ENCODE data around the gene CREB1.

DNA sequence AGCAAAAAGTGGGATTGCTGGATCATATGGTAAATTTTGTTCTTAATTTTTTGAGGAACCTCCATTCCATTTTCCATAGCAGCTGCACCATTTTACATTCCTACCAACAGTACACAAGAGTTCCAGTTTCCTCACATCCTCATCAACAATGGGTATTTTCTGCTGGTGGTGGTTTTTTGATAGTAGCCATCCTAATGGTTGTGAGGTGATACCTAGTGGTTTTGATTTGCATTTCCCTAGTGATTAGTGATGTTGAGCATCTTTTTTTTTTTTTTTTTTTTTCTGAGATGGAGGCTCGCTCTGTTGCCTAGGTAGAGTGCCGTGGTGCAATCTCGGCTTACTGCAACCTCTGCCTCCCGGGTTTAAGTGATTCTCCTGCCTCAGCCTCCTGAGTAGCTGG, 65.0 kb downstream of the CREB1 start:
- TF ChIP-seq ZNF561 (tag by site-specific recombination; IDR thresholded peaks at IDR 0.05; ENCODE audit: borderline replicate concordance) (no peak), CTCF (tag by site-specific recombination; IDR thresholded peaks at IDR 0.05) (no peak), ZNF24 (tag by site-specific recombination; IDR thresholded peaks at IDR 0.05) (no peak), ZNF510 (tag by site-specific recombination; IDR thresholded peaks at IDR 0.05; ENCODE audit: insufficient replicate concordance) (no peak), ZNF274 (IDR thresholded peaks at IDR 0.05; ENCODE audit: low read length) (no peak), ZNF274 (tag by site-specific recombination; IDR thresholded peaks at IDR 0.05; ENCODE audit: borderline replicate concordance) (no peak), ZNF837 (tag by site-specific recombination; IDR thresholded peaks at IDR 0.05) (no peak), ZBTB8A (tag by site-specific recombination; IDR thresholded peaks at IDR 0.05) (no peak), ZNF549 (tag by site-specific recombination; IDR thresholded peaks at IDR 0.05) (no peak), ZNF660 (tag by site-specific recombination; IDR thresholded peaks at IDR 0.05) (no peak), ZNF324 (tag by site-specific recombination; IDR thresholded peaks at IDR 0.05) (no peak), FEZF1 (tag by site-specific recombination; IDR thresholded peaks at IDR 0.05) (no peak), MEIS1 (CRISPR knock-in tag; IDR thresholded peaks at IDR 0.05; ENCODE audit: borderline replicate concordance) (no peak)

All from HEK293 (cell line).